Activated CD4-positive, alpha-beta T cell treated with anti-CD3 and anti-CD28 coated beads, Interleukin-2, Interleukin-4, amounts not matched to agents 100 ng/mL and 50 ng/mL, durations not matched to agents 16 hours and 8 hours (primary cell): ENCODE results near the gene RFC3.
A peak's percentile ranks its signal among the peaks of the same experiment; 100 is the strongest.
"Not testable (repeated sequence)": the region's sequence is repeated elsewhere in the genome, so short reads cannot be mapped to it uniquely, and the experiment has no call there.

Experiments used
- DNase-seq: peaks from one replicate; pipeline ENCODE4 v3.0.0-alpha.2; 2020; ENCODE audit warnings: low spot score

The RFC3 gene, protein sequence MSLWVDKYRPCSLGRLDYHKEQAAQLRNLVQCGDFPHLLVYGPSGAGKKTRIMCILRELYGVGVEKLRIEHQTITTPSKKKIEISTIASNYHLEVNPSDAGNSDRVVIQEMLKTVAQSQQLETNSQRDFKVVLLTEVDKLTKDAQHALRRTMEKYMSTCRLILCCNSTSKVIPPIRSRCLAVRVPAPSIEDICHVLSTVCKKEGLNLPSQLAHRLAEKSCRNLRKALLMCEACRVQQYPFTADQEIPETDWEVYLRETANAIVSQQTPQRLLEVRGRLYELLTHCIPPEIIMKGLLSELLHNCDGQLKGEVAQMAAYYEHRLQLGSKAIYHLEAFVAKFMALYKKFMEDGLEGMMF

DNA sequence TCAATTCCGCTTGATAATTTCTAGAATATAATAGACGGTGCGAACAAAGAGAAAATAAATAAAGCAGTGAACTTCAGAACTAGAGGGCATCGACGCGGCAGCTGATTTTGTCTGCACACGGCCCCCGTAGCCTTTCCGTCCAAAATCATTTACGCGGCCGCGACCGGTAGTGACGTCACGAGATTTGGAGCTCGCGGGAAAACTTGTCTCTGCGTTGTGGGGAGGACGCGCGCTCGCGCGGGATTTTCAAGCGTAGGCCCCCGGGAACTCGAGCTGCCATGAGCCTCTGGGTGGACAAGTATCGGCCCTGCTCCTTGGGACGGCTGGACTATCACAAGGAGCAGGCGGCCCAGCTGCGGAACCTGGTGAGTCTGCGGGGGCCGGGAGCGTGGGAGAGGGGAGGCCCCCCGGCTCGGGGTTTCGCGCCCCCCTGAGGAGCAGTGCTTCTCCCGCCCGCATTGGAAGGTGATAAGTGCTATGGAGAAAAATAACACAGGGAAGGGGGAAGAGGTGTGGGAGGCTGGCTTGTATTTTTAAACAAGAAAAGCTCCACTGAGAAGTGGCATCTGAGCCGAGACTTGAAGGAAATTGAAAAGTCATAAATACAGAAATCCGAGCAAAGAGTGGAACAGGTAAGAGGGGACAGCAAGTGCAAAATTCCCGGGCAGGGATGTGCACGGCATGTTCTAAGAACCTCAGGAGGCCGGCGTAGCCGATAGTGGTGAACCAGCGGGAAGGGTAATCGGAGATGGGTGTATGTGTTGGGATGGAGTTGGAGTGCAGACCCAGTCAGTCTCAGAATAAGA, at the start of gene RFC3:
TSS of gene RFC3 (plus strand) at position 249 of the 806 bp plus-strand sequence. CDS start at position 279, 30 bp downstream.
- DNase-seq = peak; percentile 94

DNA sequence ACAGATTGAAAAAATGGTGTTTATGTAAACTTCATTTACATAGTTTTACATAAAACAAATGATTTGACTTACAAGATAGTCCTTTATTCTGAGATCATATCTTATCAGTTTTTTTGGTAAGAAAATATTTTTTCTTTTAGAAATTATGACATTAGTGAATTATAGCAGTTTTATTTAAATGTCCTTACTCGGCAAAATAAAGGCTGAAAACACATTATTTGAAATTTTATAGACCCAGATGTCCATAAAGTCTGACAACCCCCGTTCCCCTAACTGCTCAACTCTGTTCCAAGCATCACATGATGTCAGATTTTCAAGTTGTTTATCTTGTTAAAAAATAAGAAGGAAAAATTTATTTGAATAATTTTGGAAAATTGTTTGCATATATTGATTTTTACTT, 46.7 kb upstream of the RFC3 start:
- DNase-seq = no peak

DNA sequence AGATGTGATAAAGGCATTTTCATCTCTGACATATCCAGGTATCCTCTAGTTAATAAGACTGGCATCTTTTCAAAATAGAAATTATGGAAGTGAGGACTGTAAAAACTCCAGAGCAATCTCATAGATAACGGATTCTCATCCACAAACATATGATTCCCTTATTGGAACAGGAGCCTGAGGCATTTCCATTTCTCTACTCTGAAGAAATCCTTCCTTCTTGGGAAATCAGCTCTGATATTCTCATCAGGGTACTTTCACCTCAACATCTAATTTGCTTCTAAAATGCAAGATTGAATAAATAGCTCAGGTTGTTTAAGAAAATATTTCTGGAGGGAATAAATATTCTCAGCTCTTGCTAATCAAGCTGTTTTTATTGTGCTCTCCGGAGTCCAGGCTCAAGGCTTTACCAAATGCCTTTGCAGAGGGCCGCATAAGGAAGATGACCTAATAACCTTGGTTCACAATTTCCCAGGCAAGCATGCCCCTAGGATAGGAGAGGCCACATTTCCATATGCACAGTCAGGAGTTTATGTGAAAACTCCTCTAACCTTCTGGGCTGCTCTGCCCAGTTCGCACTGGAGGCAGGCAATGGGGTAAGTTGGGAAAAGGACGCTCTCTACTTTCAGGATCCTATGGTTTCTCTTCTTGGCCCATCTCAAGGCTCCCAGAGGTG, 44.0 kb upstream of the RFC3 start:
- DNase-seq = no peak

DNA sequence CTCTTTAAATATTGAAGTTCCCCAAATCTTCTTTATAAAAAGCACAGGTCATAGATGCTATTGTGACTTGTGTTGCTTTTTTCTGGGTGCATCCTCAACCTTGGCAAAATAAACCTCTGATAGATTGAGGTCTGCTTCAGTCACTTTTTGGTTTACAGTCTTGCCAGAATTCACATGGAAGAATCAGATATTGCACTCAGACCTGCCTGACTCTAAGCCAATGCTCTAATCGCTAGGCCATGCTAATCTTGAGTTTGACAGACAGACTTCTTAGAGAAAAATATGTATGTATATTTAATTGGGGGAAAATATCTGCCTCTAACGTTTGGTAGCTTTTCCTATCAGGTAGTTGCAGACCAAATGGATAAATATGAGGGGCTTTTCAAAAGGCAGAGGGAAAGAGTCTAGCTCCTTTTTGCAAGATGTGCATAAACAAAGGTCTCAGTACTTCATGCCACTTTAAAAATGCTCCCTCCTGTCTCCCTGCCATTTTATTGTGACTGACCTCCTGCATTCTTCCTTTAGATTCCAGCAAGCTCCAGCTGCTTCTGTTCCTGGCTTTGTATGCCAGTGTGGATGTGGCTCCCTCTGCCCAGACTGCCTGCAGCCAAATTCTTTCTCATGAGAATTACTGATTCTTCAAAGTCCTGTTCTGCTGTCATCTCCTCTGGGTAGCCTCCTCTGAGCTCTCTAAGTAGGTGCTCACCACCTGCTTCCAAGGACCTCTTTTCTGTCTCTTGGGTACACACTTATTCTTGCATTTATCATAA, 42.4 kb upstream of the RFC3 start:
- no peak for DNase-seq

DNA sequence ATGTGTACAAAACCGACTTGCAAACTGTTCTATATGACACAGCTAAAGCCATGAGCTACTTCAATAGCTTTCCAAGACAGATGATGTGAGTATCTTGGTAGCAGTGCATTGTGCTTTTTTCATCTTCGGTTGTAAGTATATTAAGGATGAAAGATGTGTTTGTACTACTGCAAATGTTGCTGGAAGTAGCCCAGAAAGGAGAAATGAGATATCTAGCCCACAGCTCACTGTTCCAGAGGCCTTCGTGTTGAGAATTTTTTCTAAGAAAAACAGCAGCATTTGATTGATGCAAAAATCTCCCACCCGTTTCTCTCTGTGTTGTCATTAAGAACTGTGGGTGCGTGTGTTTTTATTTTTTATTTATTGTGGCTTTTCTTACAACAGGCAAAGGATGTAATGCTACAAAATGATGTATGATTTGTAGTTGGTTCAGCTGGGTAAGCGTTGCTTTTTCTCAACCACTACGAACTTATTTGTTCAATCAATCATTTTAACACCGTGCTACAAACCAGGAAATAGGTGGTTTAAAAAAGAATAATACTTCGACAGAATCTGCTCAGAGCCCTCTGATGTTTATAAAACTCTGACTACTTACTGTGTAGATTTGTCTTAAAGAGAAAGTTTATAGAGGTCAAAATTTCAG, 41.6 kb upstream of the RFC3 start:
- no peak for DNase-seq

DNA sequence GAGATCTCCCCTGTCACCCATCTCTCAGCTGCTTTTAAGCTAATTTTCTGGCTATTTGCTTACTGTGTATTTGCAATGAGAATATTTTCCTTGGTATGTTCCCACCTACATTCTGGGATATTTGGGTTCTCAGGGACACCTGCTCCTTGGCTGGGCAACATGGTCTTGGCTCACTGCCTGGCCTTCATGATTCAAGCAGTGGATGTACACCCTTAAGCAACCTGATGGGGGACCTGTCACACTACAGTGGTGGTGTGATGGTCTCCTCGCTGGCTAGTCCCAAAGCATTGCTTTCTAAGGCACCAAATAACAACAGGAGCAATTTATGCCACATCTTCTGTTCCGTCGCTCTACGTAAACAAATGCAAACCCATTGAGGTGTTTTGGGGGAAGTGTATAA, 35.3 kb upstream of the RFC3 start:
- no peak for DNase-seq

DNA sequence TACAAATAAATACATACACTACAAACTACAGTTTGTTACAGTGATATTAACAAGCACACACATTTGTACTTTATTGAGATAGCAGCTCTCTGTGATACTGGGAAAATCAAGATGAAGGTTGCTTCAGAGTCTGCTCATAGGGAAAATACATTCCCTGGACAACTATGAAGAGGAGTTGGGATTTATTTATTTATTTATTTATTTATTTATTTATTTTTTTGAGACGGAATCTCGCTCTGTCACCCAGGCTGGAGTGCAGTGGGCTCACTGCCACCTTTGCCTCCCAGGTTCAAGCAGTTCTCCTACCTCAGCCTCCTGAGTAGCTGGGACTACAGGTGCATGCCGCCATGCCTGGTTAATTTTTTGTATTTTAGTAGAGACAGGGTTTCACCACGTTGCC, 34.7 kb upstream of the RFC3 start:
- DNase-seq = not testable (repeated sequence)

DNA sequence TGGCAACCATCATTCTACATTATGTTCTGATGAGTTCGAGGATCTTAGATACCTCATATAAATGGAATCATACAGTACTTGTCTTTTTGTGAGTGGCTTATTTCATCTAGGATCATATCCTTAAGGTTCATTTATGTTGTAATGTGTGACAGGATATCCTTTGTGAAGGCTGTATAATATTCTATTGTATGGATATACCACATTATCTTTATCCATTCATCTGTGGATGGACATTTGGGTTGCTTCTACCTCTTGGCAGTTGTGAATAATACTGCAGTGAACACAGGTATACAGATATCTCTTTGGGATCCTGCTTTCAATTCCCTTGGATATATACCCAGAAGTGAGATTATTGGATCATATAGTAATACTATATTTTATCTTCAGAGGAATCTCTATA, 33.2 kb upstream of the RFC3 start:
- DNase-seq = no peak

DNA sequence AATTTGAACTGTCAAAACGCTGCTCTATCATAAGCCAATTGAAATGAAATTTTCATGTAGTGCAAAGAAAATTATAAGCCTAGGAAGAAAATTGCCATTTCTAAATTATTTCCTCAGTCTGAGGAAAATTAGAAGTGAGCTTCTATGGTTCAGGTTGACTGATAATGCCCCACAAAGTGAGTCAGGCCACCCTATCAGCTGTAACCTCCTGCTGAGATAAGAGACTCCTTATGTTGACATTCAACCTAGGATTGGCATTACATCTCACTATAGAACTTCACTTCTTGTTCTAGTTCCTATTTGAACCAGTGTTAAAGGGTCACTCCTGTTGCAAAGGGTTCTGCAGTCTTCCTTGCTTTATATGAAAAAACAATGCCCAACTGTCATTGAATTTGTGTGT, 32.6 kb upstream of the RFC3 start:
- no peak for DNase-seq

DNA sequence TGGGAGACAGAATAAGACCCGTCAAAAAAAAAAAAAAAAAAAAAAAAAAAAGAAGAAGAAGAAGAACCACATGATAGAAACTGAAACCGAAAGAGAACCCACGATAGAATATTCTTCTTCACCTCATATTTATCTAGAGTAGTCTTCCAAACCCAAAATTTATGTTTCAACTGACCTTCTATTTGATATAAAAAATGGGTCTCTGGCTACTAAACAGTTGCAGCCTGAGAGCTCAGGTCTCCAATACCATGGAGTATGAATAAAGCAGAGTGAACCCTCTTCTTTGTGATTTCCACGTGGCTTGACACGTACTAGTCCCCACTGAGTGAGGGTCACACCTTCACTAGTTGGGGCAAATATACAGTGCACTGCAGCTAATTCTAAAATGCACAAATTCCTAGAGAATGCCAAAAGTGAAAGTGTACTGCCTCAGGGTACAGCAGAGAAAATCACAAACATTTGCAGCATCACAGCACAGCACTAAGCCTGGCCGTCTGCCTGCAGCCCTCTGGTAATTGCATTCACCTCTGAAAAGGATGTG, 30.8 kb upstream of the RFC3 start:
- DNase-seq = no peak

DNA sequence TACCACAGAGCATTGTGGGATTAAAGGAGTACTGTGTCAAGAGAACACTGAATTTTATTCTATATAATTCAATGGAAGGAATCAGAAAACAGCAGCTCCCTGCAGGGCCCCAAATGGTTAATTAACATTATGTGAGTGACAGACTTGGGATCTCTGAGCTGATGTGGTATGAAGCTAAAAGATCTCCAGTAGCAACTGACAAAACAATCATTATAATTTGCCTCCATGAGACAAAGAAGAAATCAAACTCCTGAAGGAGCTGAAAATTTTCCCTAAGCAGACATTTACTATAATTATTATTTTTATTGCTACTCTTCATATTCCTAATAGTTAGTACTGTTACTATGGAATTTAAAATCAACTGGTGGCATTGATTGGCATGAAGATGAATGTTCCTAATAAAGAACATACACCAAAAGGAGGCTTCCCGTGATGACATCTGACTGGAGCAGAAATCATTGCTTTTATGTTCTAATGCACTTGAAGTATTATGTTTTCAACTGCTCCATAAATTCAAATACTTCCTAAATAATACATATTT, 28.8 kb upstream of the RFC3 start:
- no peak for DNase-seq

DNA sequence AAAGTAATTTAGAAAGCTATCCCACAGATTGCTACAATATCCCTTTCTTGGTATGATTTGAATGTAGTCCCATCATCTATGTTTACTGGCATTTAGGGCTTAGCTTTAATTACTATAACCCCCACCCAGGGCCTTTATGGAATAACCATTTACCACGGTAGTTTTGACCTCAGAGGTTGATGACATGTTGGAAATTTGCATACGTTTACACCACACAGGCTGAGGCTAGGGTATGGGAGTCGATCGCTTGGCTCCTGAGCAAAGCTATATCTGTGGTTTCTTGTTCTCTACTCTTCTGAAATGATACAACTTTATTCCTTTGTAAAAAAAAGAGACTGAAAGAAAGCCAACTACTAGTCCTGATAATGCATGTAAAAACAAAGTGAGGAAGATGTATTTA, 28.2 kb upstream of the RFC3 start:
- DNase-seq = no peak

DNA sequence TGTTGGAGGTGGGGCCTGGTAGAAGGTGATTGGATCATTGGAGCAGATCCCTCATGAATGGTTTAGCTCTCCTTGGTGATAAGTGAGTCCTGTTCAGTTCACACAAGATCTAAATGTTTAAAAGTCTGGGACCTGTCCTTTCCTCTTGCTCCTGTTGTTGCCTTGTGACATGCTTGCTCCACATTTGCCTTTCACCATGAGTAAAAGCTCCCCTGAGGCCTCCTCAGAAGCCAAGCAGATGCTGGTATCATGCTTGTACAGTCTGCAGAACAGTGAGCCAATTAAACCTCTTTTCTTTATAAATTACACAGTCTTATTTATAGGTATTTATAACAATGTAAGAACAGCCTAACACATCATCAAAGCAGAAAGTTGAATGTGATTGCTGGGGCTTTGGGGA, 24.2 kb upstream of the RFC3 start:
- no peak for DNase-seq

DNA sequence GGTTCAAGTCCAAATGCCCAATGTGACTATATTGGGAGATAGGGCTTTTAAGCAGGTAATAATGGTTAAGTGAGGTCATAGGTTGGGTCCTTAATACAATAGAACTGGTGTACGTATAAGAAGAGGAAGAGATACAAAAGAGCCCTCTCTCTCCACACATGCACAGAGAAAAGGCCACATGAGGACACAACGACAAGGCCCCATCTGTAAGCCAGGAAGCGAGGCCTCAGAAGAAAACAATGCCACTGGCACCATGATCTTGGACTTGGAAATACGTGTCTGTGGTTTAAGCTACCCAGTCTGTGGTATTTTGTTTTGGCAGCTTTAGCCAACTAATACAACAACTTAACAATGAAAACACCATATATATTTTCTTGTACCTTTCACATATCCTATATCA, 23.4 kb upstream of the RFC3 start:
- no peak for DNase-seq

DNA sequence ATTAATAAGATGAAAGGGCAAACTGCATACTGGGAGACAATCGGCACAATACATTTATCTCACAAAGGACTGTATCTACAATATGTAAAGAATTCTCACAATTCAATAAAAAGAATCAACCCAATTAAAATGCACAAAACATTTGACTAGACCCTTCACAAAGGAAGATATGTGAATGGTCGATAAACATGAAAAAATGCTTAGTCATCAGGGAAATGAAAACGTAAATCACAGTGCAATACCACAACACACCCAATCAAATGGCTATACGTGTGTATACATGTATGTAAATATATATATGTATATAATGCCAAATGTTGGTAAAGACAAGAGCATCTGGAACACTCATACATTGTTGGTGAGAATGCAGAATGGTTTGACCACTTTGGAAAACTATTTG, 21.9 kb upstream of the RFC3 start:
- no peak for DNase-seq

DNA sequence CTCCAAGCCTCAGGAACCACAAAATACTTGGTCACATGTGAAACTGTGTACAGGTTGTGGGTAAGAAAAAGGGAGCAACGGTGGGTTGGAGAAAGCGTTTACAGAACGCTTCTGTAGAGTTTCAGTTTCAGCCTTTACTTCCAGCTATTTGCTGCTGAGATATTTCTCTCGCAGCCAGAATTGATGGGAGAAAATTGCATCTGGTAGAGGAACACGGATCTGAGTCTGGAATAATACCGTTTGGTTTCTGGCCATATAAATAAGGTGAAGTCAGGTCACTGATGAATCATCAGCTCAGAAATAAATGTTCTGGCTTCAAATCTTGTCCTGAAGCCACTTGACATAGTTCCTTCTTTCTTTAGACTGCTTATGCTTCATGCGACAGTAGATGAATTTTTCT, 20.3 kb upstream of the RFC3 start:
- DNase-seq = no peak

DNA sequence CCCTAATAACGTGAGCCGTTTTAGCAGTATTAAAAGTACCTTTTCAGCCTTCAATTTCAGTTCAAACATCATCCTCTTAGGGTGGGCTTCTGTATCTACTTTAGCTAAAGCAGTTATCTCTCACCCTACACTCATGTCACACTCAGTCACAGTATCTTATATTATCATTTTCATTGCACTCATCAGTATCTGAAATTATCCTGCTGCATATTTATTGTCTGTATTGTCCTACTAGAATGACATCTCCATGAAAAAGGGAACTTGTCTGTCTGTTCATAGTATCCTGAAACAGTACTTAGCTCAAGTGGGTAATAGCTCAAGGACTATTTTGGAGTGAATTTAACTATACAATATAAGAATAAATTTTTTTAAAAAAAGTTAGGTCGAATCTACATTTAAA, 19.9 kb upstream of the RFC3 start:
- no peak for DNase-seq

DNA sequence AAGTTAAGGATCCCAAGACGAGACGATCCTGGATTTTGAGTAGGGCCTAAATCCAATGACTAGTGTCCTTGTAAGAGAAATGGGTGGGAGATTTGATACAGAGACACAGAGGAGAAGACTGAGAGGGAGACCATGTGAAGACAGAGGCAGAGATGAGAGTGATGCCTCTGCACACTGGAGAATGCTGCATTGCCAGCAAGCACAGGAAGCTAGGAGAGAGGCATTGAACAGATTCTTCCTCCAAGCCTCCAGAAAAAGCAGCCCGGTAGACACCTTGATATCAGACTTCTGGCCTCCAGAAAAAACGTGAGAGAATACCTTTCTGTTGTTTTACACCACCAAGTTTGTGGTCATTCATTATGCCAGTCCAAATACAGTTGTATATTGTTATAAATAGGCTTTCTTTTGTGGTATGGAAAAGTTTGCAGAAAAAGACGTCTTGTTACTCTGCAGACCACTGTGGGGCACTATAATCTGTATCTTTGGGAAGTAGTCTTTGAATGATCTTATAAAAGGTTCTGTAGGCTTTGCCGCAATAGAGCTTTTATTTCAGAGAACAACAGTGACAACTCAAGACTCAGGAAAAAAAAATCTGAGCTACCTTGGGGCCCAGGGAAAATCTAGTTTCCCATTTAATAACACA, 17.9 kb upstream of the RFC3 start:
- no peak for DNase-seq

DNA sequence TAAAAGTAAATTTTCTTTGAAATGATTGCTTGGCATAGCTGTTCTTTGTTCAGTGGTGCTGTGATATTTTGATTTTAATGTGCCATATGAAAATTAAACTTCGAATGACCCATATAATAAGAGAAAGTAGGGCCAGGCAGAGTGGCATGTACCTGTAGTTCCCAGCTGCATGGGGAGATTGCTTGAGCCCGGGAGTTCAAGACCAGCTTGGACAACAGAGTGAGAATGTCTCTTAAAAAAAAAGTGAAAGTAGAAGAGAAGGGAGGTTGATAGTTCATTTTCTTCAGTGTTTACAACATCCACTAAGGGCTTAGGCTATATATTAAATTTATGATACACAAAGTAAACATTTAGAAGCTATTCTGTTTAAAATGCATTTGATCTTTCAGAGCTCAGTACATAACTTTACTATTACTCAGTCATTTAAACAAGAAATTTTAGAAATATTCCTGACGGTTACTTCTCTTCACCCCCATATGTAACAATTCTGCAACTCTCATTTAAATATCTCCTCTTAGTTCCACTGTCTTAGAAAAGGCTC, 17.2 kb upstream of the RFC3 start:
- no peak for DNase-seq

DNA sequence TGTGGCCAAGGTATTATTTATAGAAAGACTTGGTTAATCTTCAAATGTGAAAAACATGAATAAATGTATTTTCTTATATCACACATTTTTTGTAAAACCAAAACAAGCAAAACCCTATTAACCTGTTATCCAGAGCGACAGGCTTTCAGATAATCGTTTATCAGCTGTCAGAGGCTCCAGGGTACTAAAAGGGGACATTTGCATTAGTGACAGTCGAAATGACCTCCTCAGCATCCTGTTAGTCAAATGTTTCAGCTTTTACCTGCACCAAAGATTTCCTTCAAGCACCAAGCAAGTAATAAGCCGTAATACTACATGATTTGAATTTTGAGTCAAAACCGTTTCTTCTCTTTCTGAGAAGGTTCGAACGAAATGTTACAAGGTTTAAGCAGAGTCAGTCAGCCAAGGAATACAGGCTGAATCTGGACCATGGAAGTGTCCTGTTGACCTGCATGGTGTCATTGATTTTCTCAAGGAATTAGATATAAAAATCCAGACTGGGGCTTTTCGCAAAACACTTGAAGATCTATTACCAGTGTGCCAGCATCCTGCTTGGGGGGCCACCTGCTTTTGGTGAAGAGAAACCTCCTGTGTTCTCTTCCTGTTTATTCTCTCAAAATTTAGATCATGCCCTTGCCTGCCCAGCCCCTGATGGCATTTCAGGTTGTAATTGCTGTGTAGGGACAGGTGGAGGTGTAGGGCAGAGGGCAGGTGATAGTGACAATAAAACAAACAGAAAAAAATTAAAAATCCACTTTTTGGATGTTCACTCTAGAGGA, 11.3 kb upstream of the RFC3 start:
- no peak for DNase-seq
